HEK293 (cell line): ENCODE data around the gene ADK.
A peak's percentile ranks its signal among the peaks of the same experiment; 100 is the strongest.

Experiments used
- CTCF ChIA-PET: fragments of 350-600 bp; formaldehyde crosslinking; extraction: SDS; loops from one replicate; lab custom pipeline; 2021; ENCODE audit warnings: antibody characterized with exemption; lab: Yijun Ruan, JAX
- POLR2A ChIA-PET: fragments of 300-600 bp; formaldehyde crosslinking; extraction: SDS; loops from one replicate; lab custom pipeline; 2020; ENCODE audit warnings: antibody characterized with exemption, inconsistent platforms; lab: Yijun Ruan, JAX
- H3K27ac ChIP-seq: fragments of 200-500 bp; sonication (Bioruptor generic); 2 replicates; pipeline ENCODE4 v1.5.1; 2014; ENCODE audit warnings: low read depth, low read length, control low read depth, inconsistent platforms; ENCODE audit errors: extremely low read depth
- H3K36me3 ChIP-seq, 2 experiments: fragments of 200-500 bp in 1 of 2; sonication (Bioruptor generic) in 1 of 2; 1 replicate in 1 of 2; 2 replicates in 1 of 2; pipeline ENCODE4 v1.5.1; 2014 to 2017; ENCODE audit warnings: inconsistent platforms in 2 of 2, low read length in 2 of 2; ENCODE audit not compliant: control insufficient read depth in 2 of 2, insufficient read depth in 1 of 2
- H3K4me1 ChIP-seq: fragments of 200-500 bp; sonication (Bioruptor generic); 2 replicates; pipeline ENCODE4 v1.5.1; 2014; ENCODE audit warnings: mild to moderate bottlenecking, low read length, inconsistent platforms; ENCODE audit not compliant: control insufficient read depth, insufficient read depth
- H3K4me3 ChIP-seq: 2 replicates; pipeline ENCODE4 v1.5.1; 2011; ENCODE audit warnings: low read depth, mild to moderate bottlenecking, control low read depth, low read length, moderate library complexity
- H3K9me3 ChIP-seq: fragments of 200-500 bp; sonication (Bioruptor generic); 2 replicates; pipeline ENCODE4 v1.5.1; 2014; ENCODE audit warnings: low read depth, low read length, inconsistent platforms; ENCODE audit not compliant: control insufficient read depth, insufficient read depth
- BCL11A ChIP-seq: fragments of 450-650 bp; formaldehyde crosslinking; IDR thresholded peaks from 2 replicates; pipeline ENCODE4 v1.5.1; 2016; ENCODE audit warnings: low read depth, missing biosample characterization, missing genetic modification characterization
- GFI1B ChIP-seq: fragments of 450-650 bp; formaldehyde crosslinking; IDR thresholded peaks from 2 replicates; pipeline ENCODE4 v1.5.1; 2016; ENCODE audit warnings: missing biosample characterization, missing genetic modification characterization
- MZF1 ChIP-seq: fragments of 450-650 bp; formaldehyde crosslinking; IDR thresholded peaks from 2 replicates; pipeline ENCODE4 v1.5.1; 2017; ENCODE audit warnings: missing biosample characterization, missing genetic modification characterization, borderline replicate concordance
- OSR2 ChIP-seq: fragments of 450-650 bp; formaldehyde crosslinking; IDR thresholded peaks from 2 replicates; pipeline ENCODE4 v1.5.1; 2016; ENCODE audit warnings: missing biosample characterization, missing genetic modification characterization
- ZBTB20 ChIP-seq: fragments of 450-650 bp; formaldehyde crosslinking; IDR thresholded peaks from 2 replicates; pipeline ENCODE4 v1.5.1; 2016; ENCODE audit warnings: missing biosample characterization, missing genetic modification characterization
- ZEB2 ChIP-seq: fragments of 450-650 bp; formaldehyde crosslinking; IDR thresholded peaks from 2 replicates; pipeline ENCODE4 v1.5.1; 2016; ENCODE audit warnings: missing biosample characterization, missing genetic modification characterization
- ZNF2 ChIP-seq: fragments of 450-650 bp; formaldehyde crosslinking; IDR thresholded peaks from 2 replicates; pipeline ENCODE4 v1.5.1; 2016; ENCODE audit warnings: missing biosample characterization, missing genetic modification characterization
- ZNF391 ChIP-seq: fragments of 450-650 bp; formaldehyde crosslinking; IDR thresholded peaks from 2 replicates; pipeline ENCODE4 v1.5.1; 2016; ENCODE audit warnings: low read depth, missing biosample characterization, missing genetic modification characterization, borderline replicate concordance
- ZNF404 ChIP-seq: fragments of 450-650 bp; formaldehyde crosslinking; IDR thresholded peaks from 2 replicates; pipeline ENCODE4 v1.5.1; 2017; ENCODE audit warnings: missing biosample characterization, missing genetic modification characterization
- ZNF423 ChIP-seq: fragments of 450-650 bp; formaldehyde crosslinking; IDR thresholded peaks from 2 replicates; pipeline ENCODE4 v1.5.1; 2016; ENCODE audit warnings: missing biosample characterization, missing genetic modification characterization
- ZNF600 ChIP-seq: fragments of 450-650 bp; formaldehyde crosslinking; IDR thresholded peaks from 2 replicates; pipeline ENCODE4 v1.5.1; 2016; ENCODE audit warnings: missing biosample characterization, missing genetic modification characterization
- ZNF670 ChIP-seq: fragments of 450-650 bp; formaldehyde crosslinking; IDR thresholded peaks from 2 replicates; pipeline ENCODE4 v1.5.1; 2016; ENCODE audit warnings: missing biosample characterization, missing genetic modification characterization, low read depth
- ZNF792 ChIP-seq: fragments of 450-650 bp; formaldehyde crosslinking; IDR thresholded peaks from 2 replicates; pipeline ENCODE4 v1.5.1; 2016; ENCODE audit warnings: missing biosample characterization, missing genetic modification characterization
- ZNF843 ChIP-seq: fragments of 450-650 bp; formaldehyde crosslinking; IDR thresholded peaks from 2 replicates; pipeline ENCODE4 v1.5.1; 2016; ENCODE audit warnings: missing biosample characterization, missing genetic modification characterization
- ZSCAN16 ChIP-seq: fragments of 450-650 bp; formaldehyde crosslinking; IDR thresholded peaks from 2 replicates; pipeline ENCODE4 v1.5.1; 2016; ENCODE audit warnings: missing biosample characterization, missing genetic modification characterization
- TF ChIP-seq, protein P1 (sequence below): fragments of 450-650 bp; IDR thresholded peaks from 2 replicates; pipeline ENCODE4 v1.5.1; 2018; ENCODE audit warnings: missing biosample characterization, missing genetic modification characterization
- TF ChIP-seq, protein P2 (sequence below): fragments of 450-650 bp; formaldehyde crosslinking; IDR thresholded peaks from 2 replicates; pipeline ENCODE4 v1.5.1; 2017; ENCODE audit warnings: missing biosample characterization, missing genetic modification characterization
- TF ChIP-seq, protein P3 (sequence below): fragments of 450-650 bp; formaldehyde crosslinking; IDR thresholded peaks from 2 replicates; pipeline ENCODE4 v1.5.1; 2016; ENCODE audit warnings: missing biosample characterization, missing genetic modification characterization
- TF ChIP-seq, protein P4 (sequence below): fragments of 450-650 bp; formaldehyde crosslinking; IDR thresholded peaks from 2 replicates; pipeline ENCODE4 v1.5.1; 2016; ENCODE audit warnings: missing biosample characterization, missing genetic modification characterization
- TF ChIP-seq, protein P5 (sequence below): fragments of 450-650 bp; formaldehyde crosslinking; IDR thresholded peaks from 2 replicates; pipeline ENCODE4 v1.5.1; 2017; ENCODE audit warnings: missing biosample characterization, missing genetic modification characterization
- TF ChIP-seq, protein P6 (sequence below): fragments of 450-650 bp; formaldehyde crosslinking; IDR thresholded peaks from 2 replicates; pipeline ENCODE4 v1.5.1; 2016; ENCODE audit warnings: missing biosample characterization, missing genetic modification characterization
- TF ChIP-seq, protein P7 (sequence below): fragments of 450-650 bp; formaldehyde crosslinking; IDR thresholded peaks from 2 replicates; pipeline ENCODE4 v1.5.1; 2017; ENCODE audit warnings: missing biosample characterization, missing genetic modification characterization
- TF ChIP-seq, protein P8 (sequence below): fragments of 450-650 bp; formaldehyde crosslinking; IDR thresholded peaks from 2 replicates; pipeline ENCODE4 v1.5.1; 2017; ENCODE audit warnings: missing biosample characterization, mild to moderate bottlenecking, missing genetic modification characterization, moderate library complexity

ADK gene

DNA sequence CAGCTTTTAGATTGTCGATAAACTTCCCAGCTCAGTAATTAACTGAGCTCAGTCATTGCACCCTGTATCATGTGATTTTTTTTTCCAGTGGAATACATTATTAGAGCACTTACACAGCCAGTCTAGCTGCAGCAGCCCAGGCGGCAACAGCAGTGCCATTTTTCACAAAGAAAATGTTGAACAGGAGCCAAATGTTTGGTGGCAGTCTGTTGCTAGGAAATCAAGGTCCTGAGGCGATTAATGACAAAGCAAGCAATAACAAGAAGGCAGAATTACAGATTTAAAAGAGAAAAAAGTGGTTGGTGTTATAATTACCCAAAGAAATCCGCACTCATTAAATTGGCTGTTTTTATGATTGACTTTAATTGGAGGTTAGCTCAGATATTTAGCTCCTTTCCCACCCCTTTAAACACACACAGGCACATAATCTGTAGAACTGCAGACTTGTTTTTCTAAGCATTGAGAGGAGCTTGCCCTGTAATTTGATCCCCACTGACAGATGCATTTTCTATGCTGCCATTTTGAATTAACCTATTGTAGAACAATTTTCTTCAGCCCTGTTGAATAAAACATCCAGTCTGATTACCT lies 267.4 kb downstream of the ADK start:
- CTCF ChIA-PET = interaction anchor here (0.6 to 1.0 kb wide), 6 partner anchors 19 to 291 kb away, joined by 3 to 5 read pairs (median 3); no protein-coding TSS in a partner anchor
- POLR2A ChIA-PET = interaction anchor here (1.0 to 1.1 kb wide), 2 partner anchors 12 to 17 kb away, joined by 3 to 4 read pairs; no protein-coding TSS in a partner anchor
- H3K36me3 ChIP-seq = no peaks in the 10 kb centered on the region
- no peak overlapping the region; the same call in 1 of the 2 replicates for H3K4me3 ChIP-seq
- H3K27ac ChIP-seq = peak overlapping the region; percentile 35
- H3K4me1 ChIP-seq = peaks cover 23% of the 10 kb centered on the region
- no peaks in the 10 kb centered on the region for H3K9me3 ChIP-seq
- TF ChIP-seq ZEB2 (tag by site-specific recombination) (peak; percentile 83; the same call in 1 of the 2 replicates), GFI1B (peak; percentile 89), ZNF423 (tag by site-specific recombination) (no peak), ZNF600 (no peak), ZNF843 (peak; percentile 94), ZNF670 (no peak), BCL11A (tag by site-specific recombination) (peak; percentile 84), ZSCAN16 (tag by site-specific recombination) (no peak; the same call in 1 of the 2 replicates), ZNF404 (no peak), ZBTB20 (tag by site-specific recombination) (0 out of 2 replicates have a peak, but pooled peaks have one; percentile 17), ZNF792 (no peak), ZNF2 (peak; percentile 88), MZF1 (no peak; the same call in 1 of the 2 replicates), OSR2 (tag by site-specific recombination) (peak; percentile 96), ZNF391 (no peak; the same call in 1 of the 2 replicates)
- TF ChIP-seq, protein P1, sequence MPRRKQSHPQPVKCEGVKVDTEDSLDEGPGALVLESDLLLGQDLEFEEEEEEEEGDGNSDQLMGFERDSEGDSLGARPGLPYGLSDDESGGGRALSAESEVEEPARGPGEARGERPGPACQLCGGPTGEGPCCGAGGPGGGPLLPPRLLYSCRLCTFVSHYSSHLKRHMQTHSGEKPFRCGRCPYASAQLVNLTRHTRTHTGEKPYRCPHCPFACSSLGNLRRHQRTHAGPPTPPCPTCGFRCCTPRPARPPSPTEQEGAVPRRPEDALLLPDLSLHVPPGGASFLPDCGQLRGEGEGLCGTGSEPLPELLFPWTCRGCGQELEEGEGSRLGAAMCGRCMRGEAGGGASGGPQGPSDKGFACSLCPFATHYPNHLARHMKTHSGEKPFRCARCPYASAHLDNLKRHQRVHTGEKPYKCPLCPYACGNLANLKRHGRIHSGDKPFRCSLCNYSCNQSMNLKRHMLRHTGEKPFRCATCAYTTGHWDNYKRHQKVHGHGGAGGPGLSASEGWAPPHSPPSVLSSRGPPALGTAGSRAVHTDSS (tag by site-specific recombination) = no peak
- TF ChIP-seq, protein P2, sequence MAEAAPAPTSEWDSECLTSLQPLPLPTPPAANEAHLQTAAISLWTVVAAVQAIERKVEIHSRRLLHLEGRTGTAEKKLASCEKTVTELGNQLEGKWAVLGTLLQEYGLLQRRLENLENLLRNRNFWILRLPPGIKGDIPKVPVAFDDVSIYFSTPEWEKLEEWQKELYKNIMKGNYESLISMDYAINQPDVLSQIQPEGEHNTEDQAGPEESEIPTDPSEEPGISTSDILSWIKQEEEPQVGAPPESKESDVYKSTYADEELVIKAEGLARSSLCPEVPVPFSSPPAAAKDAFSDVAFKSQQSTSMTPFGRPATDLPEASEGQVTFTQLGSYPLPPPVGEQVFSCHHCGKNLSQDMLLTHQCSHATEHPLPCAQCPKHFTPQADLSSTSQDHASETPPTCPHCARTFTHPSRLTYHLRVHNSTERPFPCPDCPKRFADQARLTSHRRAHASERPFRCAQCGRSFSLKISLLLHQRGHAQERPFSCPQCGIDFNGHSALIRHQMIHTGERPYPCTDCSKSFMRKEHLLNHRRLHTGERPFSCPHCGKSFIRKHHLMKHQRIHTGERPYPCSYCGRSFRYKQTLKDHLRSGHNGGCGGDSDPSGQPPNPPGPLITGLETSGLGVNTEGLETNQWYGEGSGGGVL (tag by site-specific recombination) = peak; percentile 44; the same call in 1 of the 2 replicates
- TF ChIP-seq, protein P3, sequence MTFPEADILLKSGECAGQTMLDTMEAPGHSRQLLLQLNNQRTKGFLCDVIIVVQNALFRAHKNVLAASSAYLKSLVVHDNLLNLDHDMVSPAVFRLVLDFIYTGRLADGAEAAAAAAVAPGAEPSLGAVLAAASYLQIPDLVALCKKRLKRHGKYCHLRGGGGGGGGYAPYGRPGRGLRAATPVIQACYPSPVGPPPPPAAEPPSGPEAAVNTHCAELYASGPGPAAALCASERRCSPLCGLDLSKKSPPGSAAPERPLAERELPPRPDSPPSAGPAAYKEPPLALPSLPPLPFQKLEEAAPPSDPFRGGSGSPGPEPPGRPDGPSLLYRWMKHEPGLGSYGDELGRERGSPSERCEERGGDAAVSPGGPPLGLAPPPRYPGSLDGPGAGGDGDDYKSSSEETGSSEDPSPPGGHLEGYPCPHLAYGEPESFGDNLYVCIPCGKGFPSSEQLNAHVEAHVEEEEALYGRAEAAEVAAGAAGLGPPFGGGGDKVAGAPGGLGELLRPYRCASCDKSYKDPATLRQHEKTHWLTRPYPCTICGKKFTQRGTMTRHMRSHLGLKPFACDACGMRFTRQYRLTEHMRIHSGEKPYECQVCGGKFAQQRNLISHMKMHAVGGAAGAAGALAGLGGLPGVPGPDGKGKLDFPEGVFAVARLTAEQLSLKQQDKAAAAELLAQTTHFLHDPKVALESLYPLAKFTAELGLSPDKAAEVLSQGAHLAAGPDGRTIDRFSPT (tag by site-specific recombination) = no peak
- TF ChIP-seq, protein P4, sequence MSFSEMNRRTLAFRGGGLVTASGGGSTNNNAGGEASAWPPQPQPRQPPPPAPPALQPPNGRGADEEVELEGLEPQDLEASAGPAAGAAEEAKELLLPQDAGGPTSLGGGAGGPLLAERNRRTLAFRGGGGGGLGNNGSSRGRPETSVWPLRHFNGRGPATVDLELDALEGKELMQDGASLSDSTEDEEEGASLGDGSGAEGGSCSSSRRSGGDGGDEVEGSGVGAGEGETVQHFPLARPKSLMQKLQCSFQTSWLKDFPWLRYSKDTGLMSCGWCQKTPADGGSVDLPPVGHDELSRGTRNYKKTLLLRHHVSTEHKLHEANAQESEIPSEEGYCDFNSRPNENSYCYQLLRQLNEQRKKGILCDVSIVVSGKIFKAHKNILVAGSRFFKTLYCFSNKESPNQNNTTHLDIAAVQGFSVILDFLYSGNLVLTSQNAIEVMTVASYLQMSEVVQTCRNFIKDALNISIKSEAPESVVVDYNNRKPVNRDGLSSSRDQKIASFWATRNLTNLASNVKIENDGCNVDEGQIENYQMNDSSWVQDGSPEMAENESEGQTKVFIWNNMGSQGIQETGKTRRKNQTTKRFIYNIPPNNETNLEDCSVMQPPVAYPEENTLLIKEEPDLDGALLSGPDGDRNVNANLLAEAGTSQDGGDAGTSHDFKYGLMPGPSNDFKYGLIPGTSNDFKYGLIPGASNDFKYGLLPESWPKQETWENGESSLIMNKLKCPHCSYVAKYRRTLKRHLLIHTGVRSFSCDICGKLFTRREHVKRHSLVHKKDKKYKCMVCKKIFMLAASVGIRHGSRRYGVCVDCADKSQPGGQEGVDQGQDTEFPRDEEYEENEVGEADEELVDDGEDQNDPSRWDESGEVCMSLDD = no peak
- TF ChIP-seq, protein P5, sequence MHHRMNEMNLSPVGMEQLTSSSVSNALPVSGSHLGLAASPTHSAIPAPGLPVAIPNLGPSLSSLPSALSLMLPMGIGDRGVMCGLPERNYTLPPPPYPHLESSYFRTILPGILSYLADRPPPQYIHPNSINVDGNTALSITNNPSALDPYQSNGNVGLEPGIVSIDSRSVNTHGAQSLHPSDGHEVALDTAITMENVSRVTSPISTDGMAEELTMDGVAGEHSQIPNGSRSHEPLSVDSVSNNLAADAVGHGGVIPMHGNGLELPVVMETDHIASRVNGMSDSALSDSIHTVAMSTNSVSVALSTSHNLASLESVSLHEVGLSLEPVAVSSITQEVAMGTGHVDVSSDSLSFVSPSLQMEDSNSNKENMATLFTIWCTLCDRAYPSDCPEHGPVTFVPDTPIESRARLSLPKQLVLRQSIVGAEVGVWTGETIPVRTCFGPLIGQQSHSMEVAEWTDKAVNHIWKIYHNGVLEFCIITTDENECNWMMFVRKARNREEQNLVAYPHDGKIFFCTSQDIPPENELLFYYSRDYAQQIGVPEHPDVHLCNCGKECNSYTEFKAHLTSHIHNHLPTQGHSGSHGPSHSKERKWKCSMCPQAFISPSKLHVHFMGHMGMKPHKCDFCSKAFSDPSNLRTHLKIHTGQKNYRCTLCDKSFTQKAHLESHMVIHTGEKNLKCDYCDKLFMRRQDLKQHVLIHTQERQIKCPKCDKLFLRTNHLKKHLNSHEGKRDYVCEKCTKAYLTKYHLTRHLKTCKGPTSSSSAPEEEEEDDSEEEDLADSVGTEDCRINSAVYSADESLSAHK = peak; percentile 79
- TF ChIP-seq, protein P6, sequence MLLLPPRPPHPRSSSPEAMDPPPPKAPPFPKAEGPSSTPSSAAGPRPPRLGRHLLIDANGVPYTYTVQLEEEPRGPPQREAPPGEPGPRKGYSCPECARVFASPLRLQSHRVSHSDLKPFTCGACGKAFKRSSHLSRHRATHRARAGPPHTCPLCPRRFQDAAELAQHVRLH = peak; percentile 71; the same call in 1 of the 2 replicates
- TF ChIP-seq, protein P7, sequence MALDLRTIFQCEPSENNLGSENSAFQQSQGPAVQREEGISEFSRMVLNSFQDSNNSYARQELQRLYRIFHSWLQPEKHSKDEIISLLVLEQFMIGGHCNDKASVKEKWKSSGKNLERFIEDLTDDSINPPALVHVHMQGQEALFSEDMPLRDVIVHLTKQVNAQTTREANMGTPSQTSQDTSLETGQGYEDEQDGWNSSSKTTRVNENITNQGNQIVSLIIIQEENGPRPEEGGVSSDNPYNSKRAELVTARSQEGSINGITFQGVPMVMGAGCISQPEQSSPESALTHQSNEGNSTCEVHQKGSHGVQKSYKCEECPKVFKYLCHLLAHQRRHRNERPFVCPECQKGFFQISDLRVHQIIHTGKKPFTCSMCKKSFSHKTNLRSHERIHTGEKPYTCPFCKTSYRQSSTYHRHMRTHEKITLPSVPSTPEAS (tag by site-specific recombination) = peak; percentile 11; the same call in 1 of the 2 replicates
- TF ChIP-seq, protein P8, sequence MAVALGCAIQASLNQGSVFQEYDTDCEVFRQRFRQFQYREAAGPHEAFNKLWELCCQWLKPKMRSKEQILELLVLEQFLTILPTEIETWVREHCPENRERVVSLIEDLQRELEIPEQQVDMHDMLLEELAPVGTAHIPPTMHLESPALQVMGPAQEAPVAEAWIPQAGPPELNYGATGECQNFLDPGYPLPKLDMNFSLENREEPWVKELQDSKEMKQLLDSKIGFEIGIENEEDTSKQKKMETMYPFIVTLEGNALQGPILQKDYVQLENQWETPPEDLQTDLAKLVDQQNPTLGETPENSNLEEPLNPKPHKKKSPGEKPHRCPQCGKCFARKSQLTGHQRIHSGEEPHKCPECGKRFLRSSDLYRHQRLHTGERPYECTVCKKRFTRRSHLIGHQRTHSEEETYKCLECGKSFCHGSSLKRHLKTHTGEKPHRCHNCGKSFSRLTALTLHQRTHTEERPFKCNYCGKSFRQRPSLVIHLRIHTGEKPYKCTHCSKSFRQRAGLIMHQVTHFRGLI = peak; percentile 73; the same call in 1 of the 2 replicates
